GM12875 (cell line): ENCODE data around the gene P2RY1.

Experiments used
- H3K4me3 ChIP-seq: one replicate; pipeline ENCODE4 v1.5.1; 2011; ENCODE audit warnings: low read depth, low read length, control low read depth
- CTCF ChIP-seq: IDR thresholded peaks from 2 replicates; pipeline ENCODE4 v1.5.1; 2011; ENCODE audit warnings: low read depth, mild to moderate bottlenecking, control low read depth, inconsistent platforms, low read length, moderate library complexity, borderline replicate concordance; ENCODE audit not compliant: insufficient read depth

Gene P2RY1

DNA sequence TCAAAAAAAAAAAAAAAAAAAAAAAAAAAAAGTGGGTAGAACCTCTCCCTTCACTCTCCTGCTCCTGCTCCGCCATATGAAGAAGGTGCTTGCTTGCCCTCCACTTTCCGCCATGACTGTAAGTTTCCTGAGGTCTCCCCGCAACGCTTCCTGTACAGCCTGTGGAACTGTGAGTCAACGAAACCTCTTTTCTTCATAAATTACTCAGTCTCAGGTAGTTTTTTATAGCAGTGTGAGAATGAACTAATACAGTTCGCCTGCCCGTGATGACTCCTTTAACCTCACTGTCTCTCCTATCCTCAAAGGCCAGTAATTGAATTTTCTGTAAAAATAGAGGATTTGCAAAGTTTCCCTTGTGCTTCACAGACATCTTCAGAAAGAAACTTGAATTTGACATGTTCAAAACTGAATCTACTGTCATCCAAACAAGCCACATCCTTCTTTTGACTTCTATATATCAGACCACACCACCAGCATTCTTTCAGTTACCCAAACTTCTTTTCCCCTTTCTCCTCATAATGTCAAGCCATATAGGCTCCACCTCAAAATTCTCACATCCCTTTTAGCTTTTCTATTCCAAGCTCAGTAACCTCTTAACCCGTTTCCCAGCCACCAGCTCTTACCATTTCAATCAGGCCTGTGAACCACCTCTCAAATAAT lies 44.3 kb downstream of the P2RY1 start:
- no peak overlapping the region for H3K4me3 ChIP-seq
- TF ChIP-seq CTCF = no peak

DNA sequence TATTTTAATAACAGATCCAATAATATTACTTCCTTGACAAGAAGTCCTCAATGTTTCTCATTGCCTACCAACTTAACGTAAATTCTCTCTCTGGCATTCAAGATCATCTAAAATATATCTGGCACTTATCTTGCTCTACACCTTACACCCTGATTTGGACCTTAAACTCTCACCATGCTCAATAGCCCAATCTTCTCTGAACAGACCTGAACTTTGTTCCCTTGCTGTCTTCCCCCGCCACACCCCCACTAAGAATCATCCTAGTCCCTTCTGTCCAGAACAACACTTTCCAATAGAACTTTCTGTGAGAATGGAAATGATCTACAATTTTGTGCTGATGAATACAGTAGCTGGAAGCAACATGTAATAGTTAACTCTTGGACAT lies 44.9 kb downstream of the P2RY1 start:
- TF ChIP-seq CTCF = no peak
- H3K4me3 ChIP-seq = no peak overlapping the region

- no peak overlapping the region for H3K4me3 ChIP-seq
- no peak for TF ChIP-seq CTCF
Measured at GRCh38 chr3:152885076-152885475, 50.1 kb downstream of the P2RY1 start.
